ENCODE data around the gene COL8A1.

DNA sequence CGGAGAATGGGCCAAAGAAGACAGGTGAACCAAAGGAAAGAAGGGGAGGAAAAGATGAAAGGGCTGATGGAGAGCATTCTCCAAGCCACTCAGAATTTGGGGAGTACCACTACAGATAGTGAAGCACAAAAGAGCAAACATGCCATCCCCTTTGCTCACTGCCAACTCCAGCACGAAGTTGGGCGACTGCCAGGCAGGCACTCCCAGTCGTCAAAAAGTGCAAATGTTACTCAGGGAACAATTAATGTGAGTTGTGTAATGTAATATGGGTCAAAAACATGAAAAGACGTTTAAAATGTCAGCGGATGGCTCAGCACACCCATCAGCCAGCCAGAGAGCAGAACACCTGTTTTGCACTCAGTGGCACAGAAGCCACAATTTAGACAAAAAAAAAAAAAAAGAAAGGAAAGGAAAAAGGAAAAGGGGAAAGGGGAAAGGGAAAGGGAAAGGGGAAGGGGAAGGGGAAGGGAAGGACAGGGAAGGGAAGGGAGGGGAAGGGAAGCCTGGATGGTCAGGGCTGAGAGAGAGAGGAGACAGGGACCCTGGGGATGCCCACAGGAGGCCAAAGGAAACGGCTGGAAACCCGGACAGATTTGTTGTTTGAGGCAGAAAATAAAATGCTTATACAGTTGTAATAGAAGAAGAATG, 82.7 kb downstream of the COL8A1 start:
- no peak for TF ChIP-seq CTCF (IDR thresholded peaks at IDR 0.05 in 4 of 5, conservative IDR thresholded peaks at IDR 0.05 in 1 of 5)
- TF ChIP-seq POLR2A (IDR thresholded peaks at IDR 0.05): no peak

All from gastrocnemius medialis (tissue), 4 donors.